AG10803 (cell line): Measurements from ENCODE around the gene TMCO4.
A peak's percentile ranks its signal among the peaks of the same experiment; 100 is the strongest.

Experiments
- DNase-seq: peaks from one replicate; pipeline ENCODE4 v3.0.0; 2010; ENCODE audit warnings: low read depth
- H3K4me3 ChIP-seq: 2 replicates; pipeline ENCODE4 v1.5.1; 2011; ENCODE audit warnings: mild to moderate bottlenecking, low read length, control low read depth
- TF ChIP-seq, protein P1 (sequence below): conservative IDR thresholded peaks from 2 replicates; pipeline ENCODE4 v1.5.1; 2011; ENCODE audit warnings: mild to moderate bottlenecking, low read length, control low read depth, inconsistent platforms

The TMCO4 gene

DNA sequence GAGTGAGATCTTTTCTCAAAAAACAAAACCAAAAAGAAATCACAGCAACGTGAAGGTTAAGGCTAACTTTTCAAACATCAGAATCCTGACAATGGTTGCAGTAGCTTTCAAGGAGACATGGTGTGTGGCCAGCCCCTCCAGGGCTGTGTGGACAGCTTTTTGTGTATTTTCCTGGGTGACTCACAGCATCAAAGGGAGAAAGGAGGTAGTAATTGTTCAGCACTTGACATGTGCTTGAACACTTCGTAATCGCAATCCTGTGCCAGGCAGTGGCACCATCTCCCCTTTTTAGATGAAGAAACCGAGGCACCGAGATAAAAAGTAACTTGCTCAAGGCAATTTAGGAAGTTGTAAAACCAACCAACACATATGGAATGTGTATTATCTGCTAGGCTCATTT is 145.3 kb downstream of the TMCO4 start:
- TF ChIP-seq, protein P1, sequence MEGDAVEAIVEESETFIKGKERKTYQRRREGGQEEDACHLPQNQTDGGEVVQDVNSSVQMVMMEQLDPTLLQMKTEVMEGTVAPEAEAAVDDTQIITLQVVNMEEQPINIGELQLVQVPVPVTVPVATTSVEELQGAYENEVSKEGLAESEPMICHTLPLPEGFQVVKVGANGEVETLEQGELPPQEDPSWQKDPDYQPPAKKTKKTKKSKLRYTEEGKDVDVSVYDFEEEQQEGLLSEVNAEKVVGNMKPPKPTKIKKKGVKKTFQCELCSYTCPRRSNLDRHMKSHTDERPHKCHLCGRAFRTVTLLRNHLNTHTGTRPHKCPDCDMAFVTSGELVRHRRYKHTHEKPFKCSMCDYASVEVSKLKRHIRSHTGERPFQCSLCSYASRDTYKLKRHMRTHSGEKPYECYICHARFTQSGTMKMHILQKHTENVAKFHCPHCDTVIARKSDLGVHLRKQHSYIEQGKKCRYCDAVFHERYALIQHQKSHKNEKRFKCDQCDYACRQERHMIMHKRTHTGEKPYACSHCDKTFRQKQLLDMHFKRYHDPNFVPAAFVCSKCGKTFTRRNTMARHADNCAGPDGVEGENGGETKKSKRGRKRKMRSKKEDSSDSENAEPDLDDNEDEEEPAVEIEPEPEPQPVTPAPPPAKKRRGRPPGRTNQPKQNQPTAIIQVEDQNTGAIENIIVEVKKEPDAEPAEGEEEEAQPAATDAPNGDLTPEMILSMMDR: no peak
- H3K4me3 ChIP-seq: no peak overlapping the region
- DNase-seq: no peak

DNA sequence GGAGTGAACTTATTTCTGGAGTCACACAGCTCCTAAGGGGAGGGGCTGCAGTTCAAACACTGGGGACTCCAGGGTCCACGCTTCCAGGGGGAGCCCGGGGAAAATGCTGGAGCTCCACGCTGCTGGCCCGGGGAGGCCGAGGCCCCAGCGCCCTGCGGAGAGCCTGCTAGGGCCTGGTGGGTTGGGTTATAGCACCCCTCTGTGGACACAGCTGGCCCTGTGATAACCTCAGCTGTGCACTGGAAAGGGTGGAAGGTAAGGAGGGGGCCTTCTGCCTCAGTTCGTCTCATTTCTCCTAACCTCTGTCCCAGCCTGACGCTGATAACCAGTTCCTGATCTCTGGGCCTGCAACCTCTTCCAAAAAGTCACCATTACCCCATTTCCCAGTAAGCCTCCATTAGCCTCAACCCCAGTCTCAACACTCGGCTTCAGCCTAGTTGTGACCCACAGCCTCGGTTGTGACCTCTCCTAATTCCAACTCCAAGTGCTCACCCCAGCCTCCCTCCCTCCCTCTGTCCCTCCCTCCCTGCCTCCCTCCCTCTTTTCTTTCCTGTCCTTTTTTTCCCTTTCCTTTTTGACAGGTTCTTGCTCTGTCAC is 148.5 kb downstream of the TMCO4 start:
- TF ChIP-seq, protein P1: peak; percentile 86
- no peak overlapping the region for H3K4me3 ChIP-seq
- peak; percentile 58 for DNase-seq

DNA sequence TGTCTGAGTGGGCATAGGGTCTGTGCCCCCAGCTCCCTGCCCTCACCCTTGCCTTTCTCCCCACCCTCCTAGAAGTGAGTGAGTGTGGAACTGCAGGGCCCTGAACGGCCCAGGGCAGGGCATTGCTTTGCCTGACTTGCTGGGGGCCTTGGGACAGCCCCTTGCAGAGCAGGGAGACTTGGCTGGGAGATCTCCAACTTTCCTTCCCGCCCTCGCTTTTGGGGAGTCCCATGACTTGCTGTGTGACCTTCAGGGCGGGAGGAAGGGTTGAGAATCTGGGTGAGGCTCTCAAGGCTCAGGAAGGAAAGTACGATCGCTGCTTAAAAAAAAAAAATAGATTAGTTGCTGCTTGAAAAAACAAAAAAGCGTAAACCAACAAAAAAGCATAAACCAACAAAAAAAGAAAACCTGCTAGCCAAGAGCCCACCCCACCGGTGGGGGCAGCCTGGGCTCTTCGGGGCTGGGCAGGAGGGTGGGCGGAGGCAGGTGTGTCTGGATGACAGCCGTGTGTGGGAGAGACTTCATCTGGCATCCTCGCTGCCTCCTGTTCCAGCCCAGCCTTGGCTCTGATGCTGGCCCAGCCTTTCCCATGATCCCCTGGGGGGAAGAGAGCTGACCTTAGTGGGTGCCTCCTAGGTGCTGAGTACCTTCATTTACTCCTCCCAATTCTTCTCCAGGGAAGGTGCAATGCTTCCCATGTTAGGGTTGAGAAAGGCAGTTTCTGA is 149.1 kb downstream of the TMCO4 start:
- H3K4me3 ChIP-seq: peak overlapping the region; percentile 15; the same call in 1 of the 2 replicates
- DNase-seq: no peak

DNA sequence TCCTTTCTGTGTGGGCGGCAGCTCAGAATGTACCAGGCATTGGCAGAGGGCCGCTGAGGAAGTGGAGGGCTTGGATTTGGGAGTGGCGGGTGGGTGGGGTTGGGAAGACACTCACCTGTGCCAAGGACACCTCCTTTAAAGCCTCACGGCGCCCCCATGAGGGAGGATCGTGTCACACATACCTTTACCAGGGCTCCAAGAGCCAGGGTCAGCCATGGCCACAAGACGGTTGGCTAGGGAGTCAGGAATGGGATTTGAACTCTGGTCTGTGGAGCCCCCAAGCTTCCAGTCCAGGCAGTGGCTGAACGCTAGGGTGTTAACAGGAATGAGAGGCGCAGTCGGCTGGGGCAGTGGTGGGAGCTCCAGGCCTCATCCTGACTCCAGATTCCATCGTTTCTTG is 151.0 kb downstream of the TMCO4 start:
- no peak overlapping the region for H3K4me3 ChIP-seq
- peak; percentile 46 for DNase-seq
- TF ChIP-seq, protein P1: peak; percentile 34

More for the DNA sequence above, 149.1 kb downstream of the TMCO4 start:
- TF ChIP-seq, protein P1: no peak

DNA sequence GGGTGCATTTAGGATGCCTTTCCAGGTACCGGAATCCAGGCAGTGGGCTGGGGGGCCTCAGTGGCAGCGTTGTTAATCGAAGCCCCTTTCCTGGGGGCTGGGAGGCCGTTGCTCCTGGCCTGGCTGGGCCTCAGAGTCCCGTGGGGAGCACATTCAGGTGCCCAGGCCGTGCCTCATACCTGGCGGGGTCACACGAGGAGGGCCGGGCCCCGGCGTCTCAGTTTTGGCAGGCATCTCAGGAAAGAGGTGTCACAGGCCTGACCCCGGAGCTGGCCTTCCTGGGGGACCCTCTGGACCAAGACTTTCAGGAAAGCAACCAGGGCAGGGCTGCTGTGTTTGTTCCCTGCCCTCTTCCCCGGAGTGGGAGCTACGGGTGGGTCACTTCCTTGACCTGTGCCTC is 151.5 kb downstream of the TMCO4 start:
- no peak for DNase-seq
- H3K4me3 ChIP-seq: no peak overlapping the region
- TF ChIP-seq, protein P1: no peak

DNA sequence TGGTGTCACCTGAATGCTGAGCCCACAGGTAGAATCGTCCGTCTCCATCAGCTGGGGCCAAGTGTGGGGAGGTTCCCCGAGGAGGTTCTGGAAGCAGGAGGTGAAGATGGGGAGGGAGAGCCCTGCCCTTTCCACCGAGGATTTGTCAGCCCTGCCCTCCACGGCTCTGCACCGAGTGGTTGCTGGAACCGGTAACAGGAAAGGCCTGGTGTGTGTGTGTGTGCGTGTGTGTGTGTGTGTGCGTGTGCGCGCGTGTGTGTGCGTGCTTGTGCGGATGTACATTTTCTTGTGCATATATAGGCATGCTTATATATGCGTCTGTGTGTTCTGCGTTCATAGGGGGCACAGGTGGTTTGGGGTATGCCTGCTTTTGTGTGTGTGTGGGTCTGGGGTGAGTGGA is 152.1 kb downstream of the TMCO4 start:
- TF ChIP-seq, protein P1: no peak
- DNase-seq: peak; percentile 42
- H3K4me3 ChIP-seq: no peak overlapping the region
